ENCODE results near the gene TFRC.
"Not testable (repeated sequence)": the region's sequence is repeated elsewhere in the genome, so short reads cannot be mapped to it uniquely, and the experiment has no call there.

TFRC gene

GRCh38 chr3:196081834-196082618, at the start of gene TFRC:
Gene TFRC, minus strand, starts transcription at chr3:196082090. Its CDS starts 4,991 bp downstream, at chr3:196077099.
- peak; percentile 91 for DNase-seq

GRCh38 chr3:196128172-196128843, 46.4 kb upstream of the TFRC start:
- no peak for DNase-seq

- no peak for DNase-seq
These were observed 45.6 kb upstream of the TFRC start for GRCh38 chr3:196127308-196128040.

GRCh38 chr3:196124608-196125007, 42.7 kb upstream of the TFRC start:
- no peak for DNase-seq

- DNase-seq = no peak
These were observed 40.8 kb upstream of the TFRC start for GRCh38 chr3:196122688-196123046.

- no peak for DNase-seq
These were observed 40.3 kb upstream of the TFRC start for GRCh38 chr3:196122021-196122687.

GRCh38 chr3:196121066-196121465, 39.2 kb upstream of the TFRC start:
- DNase-seq = no peak

- DNase-seq = no peak
These were observed 38.5 kb upstream of the TFRC start for GRCh38 chr3:196120291-196120951.

- no peak for DNase-seq
These were observed 35.9 kb upstream of the TFRC start for GRCh38 chr3:196117809-196118208.

GRCh38 chr3:196115678-196116083, 33.8 kb upstream of the TFRC start:
- DNase-seq = no peak

- DNase-seq = no peak
These were observed 30.1 kb upstream of the TFRC start for GRCh38 chr3:196111939-196112386.

GRCh38 chr3:196108075-196108743, 26.3 kb upstream of the TFRC start:
- peak; percentile 38 for DNase-seq

GRCh38 chr3:196104707-196105106, 22.8 kb upstream of the TFRC start:
- not testable (repeated sequence) for DNase-seq

GRCh38 chr3:196098365-196098980, 16.6 kb upstream of the TFRC start:
- not testable (repeated sequence) for DNase-seq

GRCh38 chr3:196097373-196098154, 15.7 kb upstream of the TFRC start:
- DNase-seq = no peak

GRCh38 chr3:196096382-196096953, 14.6 kb upstream of the TFRC start:
- no peak for DNase-seq

- DNase-seq = no peak
These were observed 11.6 kb upstream of the TFRC start for GRCh38 chr3:196093317-196094111.

GRCh38 chr3:196087906-196088305, 6.0 kb upstream of the TFRC start:
- DNase-seq = no peak

- DNase-seq = no peak
These were observed 705 bp upstream of the TFRC start for GRCh38 chr3:196082619-196082971.

Measured in NCI-H510A (cell line).